Activated effector memory CD4-positive, alpha-beta T cell treated with anti-CD3 and anti-CD28 coated beads, Interleukin-2, amount 50 U/mL, for 16 hours (primary cell): ENCODE data around the gene KLHL22.
"Not testable (repeated sequence)": the region's sequence is repeated elsewhere in the genome, so short reads cannot be mapped to it uniquely, and the experiment has no call there.

Source experiments
- DNase-seq: peaks from one replicate; pipeline ENCODE4 v3.0.0-alpha.2; 2020

KLHL22 gene

GRCh38 chr22:20430720-20431510 lies 64.7 kb downstream of the KLHL22 start:
- DNase-seq, result peak; percentile 86

DNA sequence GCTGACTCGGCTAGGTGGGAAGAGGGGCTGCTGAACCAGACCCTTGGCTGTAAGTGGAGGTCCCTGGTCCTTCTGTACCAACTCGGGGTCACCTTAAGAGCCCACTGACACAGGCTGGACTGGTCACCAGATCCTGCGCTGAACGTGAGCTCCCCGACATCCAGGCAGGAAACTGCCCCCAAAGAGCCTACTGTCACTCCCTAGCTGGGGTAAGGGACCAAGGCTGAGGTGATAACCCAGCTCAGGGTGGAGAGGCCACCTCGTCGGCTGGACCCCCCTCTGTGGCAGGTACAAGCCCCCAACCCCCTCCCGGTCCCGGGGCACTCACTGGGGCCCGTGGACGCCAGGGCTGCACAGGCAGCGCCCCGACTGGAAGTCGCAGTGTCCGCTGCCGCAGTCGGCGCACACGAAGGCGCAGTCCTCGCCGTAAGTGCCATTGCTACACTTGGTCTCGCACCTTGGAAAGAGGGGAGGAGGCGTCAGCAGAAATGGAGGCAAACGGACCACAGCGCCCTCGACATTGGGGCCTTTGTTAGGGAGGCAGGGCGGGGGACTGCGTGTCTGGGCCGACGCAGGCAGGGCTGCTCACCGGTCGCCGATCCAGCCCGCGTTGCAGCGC lies 65.4 kb downstream of the KLHL22 start:
- peak; percentile 71 for DNase-seq

DNA sequence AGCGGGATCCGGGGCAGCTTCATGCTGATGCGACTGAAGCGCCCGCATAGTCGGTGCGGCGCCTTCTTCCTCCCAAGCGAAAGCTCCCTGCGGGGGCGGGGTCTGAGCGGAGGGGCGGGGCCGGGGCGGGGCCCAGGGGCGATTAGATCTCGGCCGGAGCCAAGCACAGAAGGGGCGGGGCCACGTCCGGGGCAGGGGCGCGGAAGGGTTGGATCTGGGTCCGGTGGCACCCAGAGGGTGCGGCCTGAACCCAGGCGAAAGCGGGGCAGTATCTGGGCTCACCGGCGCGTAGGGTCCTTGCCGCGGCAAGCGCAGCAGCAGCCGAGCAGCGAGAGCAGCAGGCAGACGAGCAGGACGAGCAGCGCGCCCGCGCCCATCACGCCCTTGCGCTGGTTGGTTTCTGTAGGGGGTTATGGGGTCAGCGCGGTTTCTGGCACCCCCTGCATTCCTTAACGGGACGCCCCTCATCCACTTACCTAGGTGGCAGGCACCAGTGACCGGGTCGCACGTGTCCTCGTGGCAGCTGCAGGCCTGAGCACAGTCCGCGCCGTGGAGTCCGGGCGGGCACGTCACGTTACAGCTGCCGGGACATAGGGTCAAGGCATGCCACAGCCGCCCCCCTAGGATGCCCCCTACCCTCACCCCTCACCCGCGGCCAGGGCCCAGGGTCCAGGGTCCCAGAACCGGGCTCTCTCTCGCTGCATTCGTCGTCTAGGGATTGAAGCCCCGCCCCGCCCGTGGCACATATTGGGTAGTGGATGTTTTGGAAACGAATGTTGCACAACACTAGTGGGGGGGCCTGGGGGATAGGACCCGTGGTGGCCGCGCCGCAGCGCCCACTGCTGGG lies 66.1 kb downstream of the KLHL22 start:
- peak; percentile 93 for DNase-seq

GRCh38 chr22:20428496-20429253 lies 66.9 kb downstream of the KLHL22 start:
- peak; percentile 28 for DNase-seq

DNA sequence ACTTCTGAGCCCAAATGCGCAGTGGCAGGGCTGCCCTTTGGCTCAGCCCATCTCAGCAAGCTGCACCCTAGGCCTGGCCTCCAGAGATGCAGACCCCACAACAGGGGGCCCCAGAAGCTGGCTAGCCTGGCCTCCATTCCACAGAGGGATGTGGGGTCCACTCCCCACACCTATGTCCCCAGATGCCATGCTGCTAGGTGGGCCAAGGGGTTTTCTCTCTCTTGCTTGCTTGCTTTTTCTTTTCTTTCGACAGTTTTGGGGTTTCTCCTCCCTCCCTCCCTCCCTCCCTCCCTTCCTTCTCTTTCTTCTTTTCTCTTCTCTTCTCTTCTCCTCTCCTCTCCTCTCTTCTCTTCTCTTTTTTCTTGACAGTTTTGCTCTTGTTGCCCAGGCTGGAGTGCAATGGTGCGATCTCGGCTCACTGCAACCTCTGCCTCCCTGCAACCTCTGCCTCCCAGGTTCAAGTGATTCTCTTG lies 67.6 kb downstream of the KLHL22 start:
- DNase-seq, result no peak

DNA sequence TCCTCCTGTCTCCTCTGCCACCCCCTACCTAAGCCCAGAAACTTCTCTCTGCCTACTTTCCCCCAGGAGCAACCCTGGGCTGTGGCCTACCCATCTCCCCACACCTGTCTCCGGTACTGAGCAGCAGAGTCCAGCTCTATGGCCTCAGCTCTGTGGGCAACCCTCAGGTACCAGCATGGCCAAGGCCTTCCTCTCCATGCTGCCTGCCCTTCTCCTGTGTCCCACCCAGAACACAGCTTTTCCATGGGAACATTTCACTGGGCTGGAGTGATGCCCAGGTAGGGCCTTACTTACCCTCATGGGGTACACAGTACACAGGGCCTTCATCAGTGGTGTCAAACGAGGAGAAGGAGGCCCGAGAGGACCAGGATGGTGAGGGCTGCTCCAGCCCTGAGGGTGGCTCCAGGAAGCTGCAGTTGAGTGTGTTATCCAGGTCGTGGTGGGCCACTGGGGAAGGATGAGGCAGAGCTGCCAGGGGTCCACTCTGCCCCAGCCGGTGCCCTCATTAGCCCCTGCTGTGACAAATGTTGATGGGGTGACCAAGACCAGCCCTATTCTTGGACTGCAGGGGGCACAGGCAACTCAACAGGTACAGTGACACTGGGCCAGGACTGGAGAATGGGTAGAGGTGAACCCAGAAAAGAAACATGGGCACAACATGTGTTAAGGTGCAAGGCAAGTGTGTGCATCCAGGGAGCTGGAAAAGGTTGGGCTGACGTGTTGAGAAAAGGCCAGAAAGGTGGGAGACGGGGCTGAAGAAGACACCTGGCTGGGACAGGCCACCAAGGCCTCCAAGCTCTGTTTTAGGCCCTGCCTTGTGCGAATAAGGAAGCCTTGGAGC lies 68.3 kb downstream of the KLHL22 start:
- peak; percentile 58 for DNase-seq

DNA sequence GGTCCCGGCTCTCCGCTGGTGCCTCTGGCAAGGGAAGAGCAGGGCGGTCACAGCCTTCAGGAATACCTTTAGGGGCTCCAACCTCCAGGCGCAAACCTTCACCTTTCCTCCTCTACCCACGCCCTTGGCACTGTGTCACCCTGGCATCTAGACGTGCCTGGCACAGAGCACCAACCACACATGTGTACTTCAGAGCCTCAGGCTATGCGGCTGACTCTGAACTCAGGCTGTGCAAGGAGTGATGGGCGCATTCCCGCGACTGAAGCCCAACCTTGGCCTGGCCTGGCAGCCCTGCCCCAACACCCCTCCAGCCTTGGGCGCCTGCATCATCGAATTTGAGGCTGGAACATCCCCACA lies 69.4 kb downstream of the KLHL22 start:
- no peak for DNase-seq

GRCh38 chr22:20425566-20426258 lies 69.9 kb downstream of the KLHL22 start:
- no peak for DNase-seq

GRCh38 chr22:20424932-20425565 lies 70.5 kb downstream of the KLHL22 start:
- peak; percentile 67 for DNase-seq

DNA sequence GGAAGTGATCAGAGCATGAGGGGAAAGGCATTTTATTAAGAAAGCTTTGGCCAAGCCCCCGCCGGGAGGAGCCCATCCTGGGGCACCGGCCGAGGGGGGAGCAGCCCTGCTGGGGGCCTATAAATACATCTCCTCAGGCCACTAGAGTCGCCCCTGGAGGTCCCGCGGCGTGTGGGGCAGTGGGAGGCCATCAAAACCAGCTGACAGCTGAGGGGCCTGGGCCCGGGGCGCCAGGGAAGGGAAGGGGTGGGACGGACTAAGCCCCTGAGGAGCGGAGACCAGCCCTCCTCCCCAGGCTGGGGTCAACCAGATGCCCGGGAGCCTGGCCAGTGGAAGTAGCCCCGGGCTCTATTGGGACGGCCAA lies 71.0 kb downstream of the KLHL22 start:
- no peak for DNase-seq

DNA sequence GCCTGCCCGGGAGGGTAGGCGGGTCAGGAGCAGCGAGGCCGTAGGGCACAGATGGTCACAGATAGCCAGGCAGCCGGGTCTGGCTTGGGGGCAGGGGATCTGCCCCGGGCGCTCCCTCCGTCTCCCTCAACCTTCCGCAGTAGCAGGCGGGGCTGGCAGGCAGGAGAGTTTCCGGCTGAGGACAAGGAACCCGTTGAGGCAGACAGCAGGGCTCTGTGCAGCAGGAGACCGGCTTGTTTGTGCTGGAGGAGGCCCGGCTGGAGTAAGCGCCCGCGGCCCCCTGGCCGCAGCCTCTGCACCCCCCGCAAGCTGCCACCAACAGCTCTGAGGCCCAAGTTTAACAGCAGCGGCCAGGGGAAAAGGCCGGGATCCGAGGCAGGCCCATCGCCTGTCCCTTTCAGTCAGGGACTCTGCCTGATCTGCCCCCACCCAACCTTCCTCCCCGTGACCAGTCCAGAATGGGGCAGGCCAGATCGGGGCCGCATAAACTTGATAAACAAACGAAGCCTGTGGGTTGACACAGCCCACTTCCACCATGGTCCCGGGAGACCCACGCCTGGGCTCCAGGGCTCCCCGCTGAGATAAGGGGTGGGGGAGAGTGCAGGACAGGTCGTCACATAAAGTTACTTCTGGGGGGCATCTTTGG lies 71.6 kb downstream of the KLHL22 start:
- no peak for DNase-seq

GRCh38 chr22:20423008-20423905 lies 72.3 kb downstream of the KLHL22 start:
- DNase-seq, result peak; percentile 53

GRCh38 chr22:20422271-20423007 lies 73.2 kb downstream of the KLHL22 start:
- peak; percentile 57 for DNase-seq

DNA sequence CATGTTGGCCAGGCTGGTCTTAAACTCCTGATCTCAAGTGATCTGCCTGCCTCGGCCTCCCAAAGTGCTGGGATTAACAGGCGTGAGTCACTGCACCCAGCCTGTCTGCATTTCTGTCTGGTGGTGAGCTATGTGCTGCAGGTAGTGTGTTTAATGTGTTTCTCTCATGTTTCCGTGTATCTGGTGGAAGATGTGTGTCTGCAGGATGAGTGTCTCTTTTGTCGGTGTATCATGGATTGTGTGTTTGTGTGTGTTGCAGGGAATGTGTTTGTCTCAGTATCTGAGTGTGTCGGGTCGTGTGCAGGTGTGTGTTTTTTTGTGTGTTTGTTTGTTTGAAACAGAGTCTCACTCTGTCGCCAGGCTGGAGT lies 74.1 kb downstream of the KLHL22 start:
- DNase-seq, result peak; percentile 42

DNA sequence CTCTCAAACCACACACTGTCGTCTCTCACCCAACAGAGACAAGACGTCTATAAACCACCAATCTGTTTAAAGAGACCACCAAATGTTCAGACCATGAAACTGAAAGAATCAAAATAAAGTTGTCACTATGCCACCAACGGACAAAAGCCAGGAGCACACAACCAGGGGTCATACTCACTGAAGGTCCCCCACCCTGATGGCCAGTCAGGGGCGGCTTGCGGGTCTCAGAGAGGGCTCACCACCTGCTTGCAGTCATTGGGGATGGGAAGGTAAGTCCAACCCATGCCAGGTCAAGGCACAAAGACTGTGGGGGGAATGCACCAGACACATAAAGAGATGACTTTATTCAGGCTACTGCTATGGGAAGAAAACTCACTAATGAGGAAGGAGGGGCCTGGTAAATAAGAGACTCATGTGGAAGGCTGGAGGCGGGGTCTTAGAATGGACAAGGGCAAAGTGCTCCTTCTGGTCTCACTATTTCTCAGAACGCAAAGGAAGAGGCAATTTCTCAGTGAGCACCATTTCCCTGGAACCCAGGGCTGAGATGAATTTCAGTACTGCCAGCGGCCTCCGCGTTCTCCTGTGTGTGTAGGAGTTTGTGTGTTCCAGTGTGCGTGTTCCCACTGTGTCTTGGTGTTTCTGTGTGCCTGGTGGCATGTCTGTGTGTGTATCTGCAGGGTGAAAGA lies 75.3 kb downstream of the KLHL22 start:
- peak; percentile 8 for DNase-seq

GRCh38 chr22:20419664-20419951 lies 76.0 kb downstream of the KLHL22 start:
- no peak for DNase-seq

- DNase-seq, result peak; percentile 91
Measured at GRCh38 chr22:20418211-20418788, 77.3 kb downstream of the KLHL22 start.

DNA sequence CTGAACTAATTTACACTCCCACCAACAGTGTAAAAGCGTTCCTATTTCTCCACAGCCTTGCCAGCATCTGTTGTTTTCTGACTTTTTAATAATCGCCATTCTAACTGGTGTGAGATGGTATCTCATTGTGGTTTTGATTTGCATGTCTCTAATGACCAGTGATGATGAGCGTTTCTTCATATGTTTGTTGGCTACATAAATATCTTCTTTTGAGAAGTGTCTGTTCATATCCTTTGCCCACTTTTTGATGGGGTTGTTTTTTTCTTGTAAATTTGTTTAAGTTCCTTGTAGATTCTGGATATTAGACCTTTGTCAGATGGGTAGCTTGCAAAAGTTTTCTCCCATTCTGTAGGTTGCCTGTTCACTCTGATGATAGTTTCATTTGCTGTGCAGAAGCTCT lies 79.9 kb downstream of the KLHL22 start:
- DNase-seq, result not testable (repeated sequence)
